ENCODE results near the gene GULP1. TPM values are rescaled to one million over a fixed set of nuclear protein-coding genes. Genes with fewer than 3 reads are reported as not detected.

The GULP1 gene
- polyA plus RNA-seq, 4 donors = 7.1 to 33.7 (median 18.9) TPM

DNA sequence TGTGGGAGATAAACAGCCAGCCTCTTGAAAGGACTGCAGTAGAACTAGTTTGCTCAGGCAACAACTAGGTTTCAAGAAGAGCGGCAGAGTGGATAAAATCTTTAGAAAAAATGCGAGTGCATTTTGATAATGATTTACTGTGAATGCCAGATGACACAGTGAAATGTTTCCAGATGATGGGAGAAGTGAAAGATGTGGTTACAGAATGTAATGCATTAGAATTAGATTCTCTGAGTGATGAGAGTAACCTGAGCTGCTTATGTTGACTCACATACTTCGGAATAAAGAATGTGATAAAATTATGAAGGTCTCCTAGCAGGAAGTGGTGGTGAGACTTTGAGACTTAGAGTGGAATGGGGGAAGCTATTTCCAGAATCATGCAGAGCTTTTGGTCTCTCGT is 184.3 kb downstream of the GULP1 start:
- no peaks in the 10 kb centered on the region for H3K4me1 ChIP-seq (ENCODE audit: control insufficient read depth in 3 of 3, insufficient read depth in 2 of 3, low read depth in 1 of 3, low read length in 2 of 3)
- 65 to 77% (median 68%) methylated on average over 4 of the region's 4 CpGs for WGBS, 3 donors
- H3K4me3 ChIP-seq (ENCODE audit: low read depth in 1 of 3, low read length in 3 of 3) = no peak overlapping the region
- DNase-seq (no peak), FAIRE-seq (no peak)
- no peaks in the 10 kb centered on the region for H3K27me3 ChIP-seq (ENCODE audit: control insufficient read depth in 3 of 3, insufficient read depth in 3 of 3, low read length in 3 of 3)
- no peak overlapping the region for H3K27ac ChIP-seq (ENCODE audit: low read depth in 1 of 3, low read length in 2 of 3)
- peaks cover 0 to 3% (median 0%) of the 10 kb centered on the region in 3 donors for H3K36me3 ChIP-seq (ENCODE audit: control insufficient read depth in 3 of 3, insufficient read depth in 2 of 3, low read depth in 1 of 3, low read length in 3 of 3)
- H3K9me3 ChIP-seq (ENCODE audit: control insufficient read depth in 2 of 2, insufficient read depth in 1 of 2, low read depth in 1 of 2, low read length in 1 of 2) = no peaks in the 10 kb centered on the region

DNA sequence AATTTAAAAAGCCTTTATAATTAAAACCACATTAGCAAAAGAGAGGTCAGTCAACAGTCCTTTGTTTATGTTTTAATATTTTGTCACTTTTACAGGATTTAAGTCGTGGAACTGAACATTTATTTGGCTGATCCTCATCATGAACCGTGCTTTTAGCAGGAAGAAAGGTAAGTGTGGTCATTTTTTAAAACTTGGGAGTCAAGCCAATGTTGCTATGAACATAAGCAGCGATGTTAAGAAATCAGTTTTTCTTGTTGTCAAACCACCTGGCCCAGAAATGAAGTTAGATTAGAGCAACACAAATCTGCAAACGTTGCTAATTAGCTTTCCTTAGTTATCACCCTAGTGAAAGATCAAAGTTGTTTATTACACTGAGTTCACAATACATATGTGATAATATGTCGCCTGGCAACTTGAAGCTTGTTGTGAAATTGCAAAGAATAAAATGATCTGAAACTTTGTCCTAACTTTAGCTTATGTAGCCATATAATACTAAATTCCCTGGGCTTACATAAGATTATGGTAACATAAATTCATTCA is 186.0 kb downstream of the GULP1 start:
- Histone ChIP-seq H3K36me3 (ENCODE audit: control insufficient read depth in 3 of 3, insufficient read depth in 2 of 3, low read depth in 1 of 3, low read length in 3 of 3) (peaks cover 0 to 3% (median 0%) of the 10 kb centered on the region in 3 donors), H3K27me3 (ENCODE audit: control insufficient read depth in 3 of 3, insufficient read depth in 3 of 3, low read length in 3 of 3) (no peaks in the 10 kb centered on the region), H3K4me1 (ENCODE audit: control insufficient read depth in 3 of 3, insufficient read depth in 2 of 3, low read depth in 1 of 3, low read length in 2 of 3) (no peaks in the 10 kb centered on the region), H3K27ac (ENCODE audit: low read depth in 1 of 3, low read length in 2 of 3) (no peak overlapping the region), H3K4me3 (ENCODE audit: low read depth in 1 of 3, low read length in 3 of 3) (no peak overlapping the region), H3K9me3 (ENCODE audit: control insufficient read depth in 2 of 2, insufficient read depth in 1 of 2, low read depth in 1 of 2, low read length in 1 of 2) (no peaks in the 10 kb centered on the region)
- no peak for FAIRE-seq
- DNase-seq = peak; percentile 53 to 67
- WGBS, 3 donors = 10 to 38% (median 20%) methylated on average over 5 of the region's 5 CpGs

DNA sequence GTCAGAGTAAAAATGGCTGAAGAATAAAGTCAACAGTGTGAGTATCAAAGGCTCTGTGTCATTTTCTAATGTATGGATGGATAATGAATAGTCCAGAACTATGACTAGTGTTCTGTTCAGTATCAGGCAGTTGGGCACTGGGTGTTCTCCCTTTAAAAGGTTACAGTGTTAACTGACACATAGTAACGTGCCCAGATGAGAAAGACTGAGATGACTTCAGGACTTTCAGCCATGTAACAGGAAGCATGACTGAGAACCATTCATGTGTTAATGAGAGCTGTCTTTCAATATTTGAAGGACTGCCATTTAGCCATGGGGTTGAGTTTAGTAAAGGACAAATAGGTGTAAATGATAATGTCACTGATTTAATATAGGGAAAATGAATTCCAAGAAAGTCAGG is 187.1 kb downstream of the GULP1 start:
- Histone ChIP-seq H3K9me3 (ENCODE audit: control insufficient read depth in 2 of 2, insufficient read depth in 1 of 2, low read depth in 1 of 2, low read length in 1 of 2) (no peaks in the 10 kb centered on the region), H3K4me3 (ENCODE audit: low read depth in 1 of 3, low read length in 3 of 3) (no peak overlapping the region), H3K27ac (ENCODE audit: low read depth in 1 of 3, low read length in 2 of 3) (no peak overlapping the region), H3K36me3 (ENCODE audit: control insufficient read depth in 3 of 3, insufficient read depth in 2 of 3, low read depth in 1 of 3, low read length in 3 of 3) (no peaks in the 10 kb centered on the region), H3K4me1 (ENCODE audit: control insufficient read depth in 3 of 3, insufficient read depth in 2 of 3, low read depth in 1 of 3, low read length in 2 of 3) (no peaks in the 10 kb centered on the region), H3K27me3 (ENCODE audit: control insufficient read depth in 3 of 3, insufficient read depth in 3 of 3, low read length in 3 of 3) (no peaks in the 10 kb centered on the region)
- DNase-seq (peak in 1 of 2 donors; percentile 1), FAIRE-seq (no peak)
- 40 to 60% (median 47%) methylated on average over 1 of the region's 1 CpG for WGBS, 3 donors

DNA sequence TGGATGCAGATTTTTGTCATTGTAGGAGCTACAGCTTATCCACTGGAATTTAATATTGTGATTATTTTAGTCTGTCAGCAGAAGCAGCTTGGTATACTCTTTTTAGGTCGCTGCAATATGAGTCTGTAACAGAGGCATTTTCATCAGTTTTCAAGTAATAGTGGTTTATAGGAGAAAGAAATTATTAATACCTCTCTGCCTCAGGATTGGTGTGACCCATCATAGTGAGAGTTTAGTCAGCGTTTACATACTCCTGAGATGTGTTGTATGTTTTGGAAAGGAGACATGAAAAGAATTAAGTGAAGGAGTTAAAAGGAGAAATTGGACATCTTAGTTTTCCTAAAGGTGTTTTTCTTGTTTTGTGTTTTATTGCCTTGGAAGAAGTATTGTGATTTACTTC is 189.8 kb downstream of the GULP1 start:
- Histone ChIP-seq H3K27ac (ENCODE audit: low read depth in 1 of 3, low read length in 2 of 3) (no peak overlapping the region), H3K9me3 (ENCODE audit: control insufficient read depth in 2 of 2, insufficient read depth in 1 of 2, low read depth in 1 of 2, low read length in 1 of 2) (no peaks in the 10 kb centered on the region), H3K4me3 (ENCODE audit: low read depth in 1 of 3, low read length in 3 of 3) (no peak overlapping the region), H3K36me3 (ENCODE audit: control insufficient read depth in 3 of 3, insufficient read depth in 2 of 3, low read depth in 1 of 3, low read length in 3 of 3) (peaks cover 0 to 2% (median 0%) of the 10 kb centered on the region in 3 donors), H3K27me3 (ENCODE audit: control insufficient read depth in 3 of 3, insufficient read depth in 3 of 3, low read length in 3 of 3) (no peaks in the 10 kb centered on the region), H3K4me1 (ENCODE audit: control insufficient read depth in 3 of 3, insufficient read depth in 2 of 3, low read depth in 1 of 3, low read length in 2 of 3) (no peaks in the 10 kb centered on the region)
- DNase-seq = no peak
- WGBS, 3 donors = 76 to 86% (median 80%) methylated on average over 2 of the region's 2 CpGs
- FAIRE-seq = no peak

DNA sequence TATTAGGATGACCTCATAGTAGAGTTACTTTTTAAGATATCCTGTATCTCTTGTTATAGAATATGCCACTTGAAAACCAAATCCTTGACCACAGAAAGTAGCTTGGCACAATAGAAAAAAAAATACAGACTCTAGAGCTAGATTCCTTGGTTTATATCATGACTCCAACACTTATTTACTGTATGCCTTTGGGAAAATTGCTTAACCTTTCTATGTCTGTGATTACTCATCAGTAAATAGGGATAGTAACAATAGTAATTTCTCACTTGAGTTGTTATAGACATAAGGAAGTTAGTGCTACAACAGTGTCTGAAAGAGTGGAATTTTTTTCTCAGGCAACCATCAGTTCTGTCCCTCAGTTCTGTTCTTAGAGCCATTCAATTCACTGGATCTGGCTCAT is 193.8 kb downstream of the GULP1 start:
- peaks cover 0 to 2% (median 0%) of the 10 kb centered on the region in 3 donors for H3K36me3 ChIP-seq (ENCODE audit: control insufficient read depth in 3 of 3, insufficient read depth in 2 of 3, low read depth in 1 of 3, low read length in 3 of 3)
- no peak for DNase-seq
- no peaks in the 10 kb centered on the region for H3K4me1 ChIP-seq (ENCODE audit: control insufficient read depth in 3 of 3, insufficient read depth in 2 of 3, low read depth in 1 of 3, low read length in 2 of 3)
- no peak overlapping the region for H3K4me3 ChIP-seq (ENCODE audit: low read depth in 1 of 3, low read length in 3 of 3)
- no peaks in the 10 kb centered on the region for H3K27me3 ChIP-seq (ENCODE audit: control insufficient read depth in 3 of 3, insufficient read depth in 3 of 3, low read length in 3 of 3)
- no peaks in the 10 kb centered on the region for H3K9me3 ChIP-seq (ENCODE audit: control insufficient read depth in 2 of 2, insufficient read depth in 1 of 2, low read depth in 1 of 2, low read length in 1 of 2)
- FAIRE-seq = no peak
- H3K27ac ChIP-seq (ENCODE audit: low read depth in 1 of 3, low read length in 2 of 3) = no peak overlapping the region

DNA sequence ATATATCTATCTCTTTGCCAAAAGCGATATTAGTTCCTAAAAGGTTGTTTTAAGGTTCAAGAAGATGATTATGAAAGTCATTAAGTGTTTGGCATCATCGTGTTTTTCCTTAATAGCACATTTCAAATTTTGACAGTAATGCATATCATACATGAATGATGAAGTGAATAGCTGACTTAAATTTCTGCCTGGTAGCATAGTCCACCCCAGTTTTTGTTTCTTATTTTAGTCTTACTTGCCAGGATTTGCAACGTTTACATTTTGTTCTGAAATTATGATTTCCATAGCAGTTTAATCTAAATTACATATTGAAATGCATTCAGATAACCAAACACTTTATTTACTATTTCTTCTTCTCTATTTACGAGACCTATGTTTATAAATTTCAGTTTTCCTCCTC is 201.1 kb downstream of the GULP1 start:
- no peaks in the 10 kb centered on the region for H3K9me3 ChIP-seq (ENCODE audit: control insufficient read depth in 2 of 2, insufficient read depth in 1 of 2, low read depth in 1 of 2, low read length in 1 of 2)
- H3K4me3 ChIP-seq (ENCODE audit: low read depth in 1 of 3, low read length in 3 of 3) = no peak overlapping the region
- no peaks in the 10 kb centered on the region for H3K27me3 ChIP-seq (ENCODE audit: control insufficient read depth in 3 of 3, insufficient read depth in 3 of 3, low read length in 3 of 3)
- WGBS, 3 donors = 78 to 86% (median 84%) methylated on average over 4 of the region's 4 CpGs
- DNase-seq (no peak), FAIRE-seq (no peak)
- H3K4me1 ChIP-seq (ENCODE audit: control insufficient read depth in 3 of 3, insufficient read depth in 2 of 3, low read depth in 1 of 3, low read length in 2 of 3) = no peaks in the 10 kb centered on the region
- no peak overlapping the region for H3K27ac ChIP-seq (ENCODE audit: low read depth in 1 of 3, low read length in 2 of 3)
- no peaks in the 10 kb centered on the region for H3K36me3 ChIP-seq (ENCODE audit: control insufficient read depth in 3 of 3, insufficient read depth in 2 of 3, low read depth in 1 of 3, low read length in 3 of 3)

DNA sequence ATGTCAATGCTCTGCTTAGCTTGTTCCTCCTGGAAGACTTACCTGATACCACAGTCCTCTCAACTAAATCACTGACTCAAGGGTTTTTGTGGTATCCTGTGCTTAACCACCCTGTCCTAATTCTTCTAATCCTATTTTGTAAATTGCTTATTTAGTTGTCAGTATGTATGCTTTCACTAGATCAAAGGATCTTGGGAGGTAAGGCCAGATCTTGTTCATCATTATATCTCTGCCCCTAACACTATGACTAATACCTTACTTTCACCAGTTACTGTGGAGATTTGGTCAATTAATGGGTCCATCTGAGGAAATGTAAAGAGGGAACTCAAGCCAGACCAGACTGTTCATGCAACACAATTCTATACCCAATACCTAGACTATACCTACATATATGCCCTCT is 203.2 kb downstream of the GULP1 start:
- no peaks in the 10 kb centered on the region for H3K36me3 ChIP-seq (ENCODE audit: control insufficient read depth in 3 of 3, insufficient read depth in 2 of 3, low read depth in 1 of 3, low read length in 3 of 3)
- no peaks in the 10 kb centered on the region for H3K27me3 ChIP-seq (ENCODE audit: control insufficient read depth in 3 of 3, insufficient read depth in 3 of 3, low read length in 3 of 3)
- no peaks in the 10 kb centered on the region for H3K4me1 ChIP-seq (ENCODE audit: control insufficient read depth in 3 of 3, insufficient read depth in 2 of 3, low read depth in 1 of 3, low read length in 2 of 3)
- no peak overlapping the region for H3K27ac ChIP-seq (ENCODE audit: low read depth in 1 of 3, low read length in 2 of 3)
- no peak overlapping the region for H3K4me3 ChIP-seq (ENCODE audit: low read depth in 1 of 3, low read length in 3 of 3)
- no peaks in the 10 kb centered on the region for H3K9me3 ChIP-seq (ENCODE audit: control insufficient read depth in 2 of 2, insufficient read depth in 1 of 2, low read depth in 1 of 2, low read length in 1 of 2)
- no peak for FAIRE-seq
- no peak for DNase-seq

DNA sequence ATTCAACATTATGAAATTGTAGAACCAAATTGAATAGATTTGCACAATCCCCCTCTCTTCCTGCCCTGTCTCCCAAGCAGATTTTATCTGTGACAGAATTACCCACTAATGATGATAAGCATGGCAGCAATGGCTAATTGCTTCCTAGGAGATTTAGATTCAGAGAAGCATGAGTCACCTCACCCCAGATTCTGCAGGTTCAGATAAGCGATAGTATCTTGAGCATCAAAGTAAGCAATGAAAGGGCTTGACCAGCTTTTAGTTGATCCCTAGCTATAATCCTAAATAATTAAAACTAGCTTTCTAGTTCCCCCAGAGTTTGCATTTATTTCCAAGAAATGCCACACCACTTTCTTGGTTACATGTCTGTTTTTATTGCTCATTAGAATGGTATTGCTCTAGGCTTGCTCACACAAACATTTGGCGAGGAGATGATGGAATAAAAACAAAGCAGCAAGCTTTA is 204.3 kb downstream of the GULP1 start:
- Histone ChIP-seq H3K27me3 (ENCODE audit: control insufficient read depth in 3 of 3, insufficient read depth in 3 of 3, low read length in 3 of 3) (no peaks in the 10 kb centered on the region), H3K4me3 (ENCODE audit: low read depth in 1 of 3, low read length in 3 of 3) (no peak overlapping the region), H3K36me3 (ENCODE audit: control insufficient read depth in 3 of 3, insufficient read depth in 2 of 3, low read depth in 1 of 3, low read length in 3 of 3) (no peaks in the 10 kb centered on the region), H3K4me1 (ENCODE audit: control insufficient read depth in 3 of 3, insufficient read depth in 2 of 3, low read depth in 1 of 3, low read length in 2 of 3) (no peaks in the 10 kb centered on the region), H3K27ac (ENCODE audit: low read depth in 1 of 3, low read length in 2 of 3) (no peak overlapping the region), H3K9me3 (ENCODE audit: control insufficient read depth in 2 of 2, insufficient read depth in 1 of 2, low read depth in 1 of 2, low read length in 1 of 2) (no peaks in the 10 kb centered on the region)
- DNase-seq (no peak), FAIRE-seq (no peak)
- 76 to 86% (median 83%) methylated on average over 2 of the region's 2 CpGs for WGBS, 3 donors

DNA sequence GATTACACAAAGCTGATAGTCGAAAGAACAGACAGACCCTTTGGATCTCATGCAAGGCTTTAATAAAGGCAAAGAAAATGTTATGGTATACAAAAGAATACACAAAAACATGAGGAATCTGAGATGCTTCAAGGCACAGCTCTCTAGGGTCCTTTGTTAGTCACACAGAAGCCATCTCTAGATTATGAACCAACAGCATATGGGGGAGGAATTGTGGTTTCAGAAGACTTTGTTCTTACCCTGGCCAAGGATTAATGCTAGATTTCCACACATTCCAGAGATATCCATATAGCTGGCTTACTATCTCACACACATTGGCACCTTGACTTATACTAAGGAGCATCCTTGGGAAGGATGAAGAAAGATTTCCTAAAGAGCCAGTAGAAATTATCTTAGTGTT is 206.1 kb downstream of the GULP1 start:
- WGBS, 3 donors = 91 to 95% (median 94%) methylated on average over 1 of the region's 1 CpG
- no peak for FAIRE-seq

More for the DNA sequence above, 206.1 kb downstream of the GULP1 start:
- no peak for DNase-seq
- no peaks in the 10 kb centered on the region for H3K9me3 ChIP-seq (ENCODE audit: control insufficient read depth in 2 of 2, insufficient read depth in 1 of 2, low read depth in 1 of 2, low read length in 1 of 2)
- H3K27ac ChIP-seq (ENCODE audit: low read depth in 1 of 3, low read length in 2 of 3) = no peak overlapping the region
- H3K4me1 ChIP-seq (ENCODE audit: control insufficient read depth in 3 of 3, insufficient read depth in 2 of 3, low read depth in 1 of 3, low read length in 2 of 3) = no peaks in the 10 kb centered on the region
- H3K4me3 ChIP-seq (ENCODE audit: low read depth in 1 of 3, low read length in 3 of 3) = no peak overlapping the region
- no peaks in the 10 kb centered on the region for H3K36me3 ChIP-seq (ENCODE audit: control insufficient read depth in 3 of 3, insufficient read depth in 2 of 3, low read depth in 1 of 3, low read length in 3 of 3)
- no peaks in the 10 kb centered on the region for H3K27me3 ChIP-seq (ENCODE audit: control insufficient read depth in 3 of 3, insufficient read depth in 3 of 3, low read length in 3 of 3)

All from small intestine (tissue), 7 donors.